Neural cell (in vitro differentiated cells): ENCODE results near the gene CPHXL2. TPM values are rescaled to one million over a fixed set of nuclear protein-coding genes. Genes with fewer than 3 reads are reported as not detected.

Source experiments
- H2AFZ ChIP-seq: fragments of 200-600, 300-800 bp; sonication (generic), shearing (Covaris generic); 2 replicates; pipeline ENCODE4 v1.6.0; 2014; ENCODE audit warnings: low read depth, mild to moderate bottlenecking, antibody characterized with exemption, low read length, moderate library complexity
- H3F3A ChIP-seq: fragments of 200-600 bp; shearing (Covaris generic); 2 replicates; pipeline ENCODE4 v1.6.1; 2016; ENCODE audit warnings: mild to moderate bottlenecking, moderate library complexity, mixed read lengths, antibody characterized with exemption, low read length; ENCODE audit not compliant: insufficient read depth, poor library complexity, severe bottlenecking
- H3K27ac ChIP-seq: fragments of 200-600, 300-800 bp; sonication (generic), shearing (Covaris generic); 2 replicates; pipeline ENCODE4 v1.5.1; 2014; ENCODE audit warnings: mild to moderate bottlenecking, low read length, moderate library complexity
- H3K27me3 ChIP-seq: fragments of 300-800, 200-600 bp; sonication (generic), shearing (Covaris generic); 2 replicates; pipeline ENCODE4 v1.6.0; 2014; ENCODE audit warnings: mild to moderate bottlenecking, low read depth, low read length, moderate library complexity; ENCODE audit not compliant: insufficient read depth
- H3K36me3 ChIP-seq: fragments of 300-800, 200-600 bp; sonication (generic), shearing (Covaris generic); 2 replicates; pipeline ENCODE4 v1.5.1; 2014; ENCODE audit warnings: mild to moderate bottlenecking, antibody characterized with exemption, low read length, moderate library complexity; ENCODE audit not compliant: insufficient read depth
- H3K4me2 ChIP-seq: fragments of 300-800, 200-600 bp; sonication (generic), shearing (Covaris generic); 2 replicates; pipeline ENCODE4 v1.6.0; 2014; ENCODE audit warnings: mild to moderate bottlenecking, low read length
- H3K4me3 ChIP-seq: fragments of 300-800, 200-600 bp; sonication (generic), shearing (Covaris generic); 2 replicates; pipeline ENCODE4 v1.5.1; 2014; ENCODE audit warnings: mild to moderate bottlenecking, low read length, moderate library complexity
- H3K79me2 ChIP-seq: fragments of 200-600 bp; shearing (Covaris generic); replicated peaks from 2 replicates; pipeline ENCODE4 v1.6.0; 2014; ENCODE audit warnings: mild to moderate bottlenecking, low read length, moderate library complexity; ENCODE audit not compliant: insufficient read depth
- H3K9ac ChIP-seq: fragments of 300-800, 200-600 bp; sonication (generic), shearing (Covaris generic); 2 replicates; pipeline ENCODE4 v1.6.1; 2016; ENCODE audit warnings: mild to moderate bottlenecking, low read length, mixed read lengths
- H3K9me2 ChIP-seq: fragments of 200-600 bp; shearing (Covaris generic); 2 replicates; pipeline ENCODE4 v1.6.1; 2016; ENCODE audit warnings: mild to moderate bottlenecking, low read length, mixed read lengths; ENCODE audit not compliant: insufficient read depth
- H3K9me3 ChIP-seq: fragments of 200-600, 300-800 bp; sonication (generic), shearing (Covaris generic); 2 replicates; pipeline ENCODE4 v1.6.1; 2016; ENCODE audit warnings: mild to moderate bottlenecking, mixed run types, low read length, moderate library complexity, mixed read lengths
- H4K20me1 ChIP-seq: fragments of 200-600 bp; shearing (Covaris generic); 2 replicates; pipeline ENCODE4 v1.6.1; 2016; ENCODE audit warnings: mild to moderate bottlenecking, mixed run types; ENCODE audit not compliant: insufficient read depth
- EP300 ChIP-seq: fragments of 450-650 bp; conservative IDR thresholded peaks from 2 replicates; pipeline ENCODE4 v1.6.1; 2014; ENCODE audit warnings: antibody characterized with exemption, mild to moderate bottlenecking, moderate library complexity; ENCODE audit not compliant: poor library complexity, severe bottlenecking
- EZH2 ChIP-seq: fragments of 200-600, 300-800 bp; shearing (Covaris generic), sonication (generic); IDR thresholded peaks from 2 replicates; pipeline ENCODE4 v1.6.1; 2014; ENCODE audit warnings: antibody characterized with exemption, low read length, borderline replicate concordance, mild to moderate bottlenecking; ENCODE audit not compliant: insufficient read depth, poor library complexity, severe bottlenecking
- MXI1 ChIP-seq: fragments of 450-650 bp; conservative IDR thresholded peaks from 2 replicates; pipeline ENCODE4 v1.6.1; 2014; ENCODE audit warnings: antibody characterized with exemption, mild to moderate bottlenecking; ENCODE audit not compliant: poor library complexity, severe bottlenecking
- POLR2AphosphoS5 ChIP-seq: IDR thresholded peaks from 2 replicates; pipeline ENCODE4 v1.6.1; 2012
- RAD21 ChIP-seq: fragments of 450-650 bp; conservative IDR thresholded peaks from 2 replicates; pipeline ENCODE4 v1.6.1; 2014; ENCODE audit warnings: antibody characterized with exemption, mild to moderate bottlenecking, moderate library complexity
- SMC3 ChIP-seq: fragments of 450-650 bp; conservative IDR thresholded peaks from 2 replicates; pipeline ENCODE4 v1.6.1; 2014; ENCODE audit warnings: antibody characterized with exemption, mild to moderate bottlenecking, moderate library complexity; ENCODE audit not compliant: poor library complexity
- TAF1 ChIP-seq: IDR thresholded peaks from 2 replicates; pipeline ENCODE4 v1.6.1; 2012; ENCODE audit warnings: low read depth
- polyA minus RNA-seq: library from RNA; depleted of rRNA, polyadenylated mRNA; stranded (reverse); fragments of >200 nt; gene quantifications from 2 replicates; pipeline ENCODE4 v1.2.3, GENCODE V29; 2014
- polyA plus RNA-seq: library from polyadenylated mRNA; depleted of rRNA; stranded (reverse); fragments of >200 nt; gene quantifications from 2 replicates; pipeline ENCODE4 v1.2.3, GENCODE V29; 2014
- TF ChIP-seq, protein P1 (sequence below): IDR thresholded peaks from 2 replicates; pipeline ENCODE4 v1.6.1; 2012; ENCODE audit warnings: borderline replicate concordance
- TF ChIP-seq, protein P2 (sequence below): fragments of 450-650 bp; IDR thresholded peaks from 2 replicates; pipeline ENCODE4 v1.5.1; 2014; ENCODE audit warnings: antibody characterized with exemption, mild to moderate bottlenecking, moderate library complexity; ENCODE audit not compliant: poor library complexity, severe bottlenecking

CPHXL2 gene
- polyA plus RNA-seq (not detected in 2 replicates), polyA minus RNA-seq (not detected in 2 replicates)

DNA sequence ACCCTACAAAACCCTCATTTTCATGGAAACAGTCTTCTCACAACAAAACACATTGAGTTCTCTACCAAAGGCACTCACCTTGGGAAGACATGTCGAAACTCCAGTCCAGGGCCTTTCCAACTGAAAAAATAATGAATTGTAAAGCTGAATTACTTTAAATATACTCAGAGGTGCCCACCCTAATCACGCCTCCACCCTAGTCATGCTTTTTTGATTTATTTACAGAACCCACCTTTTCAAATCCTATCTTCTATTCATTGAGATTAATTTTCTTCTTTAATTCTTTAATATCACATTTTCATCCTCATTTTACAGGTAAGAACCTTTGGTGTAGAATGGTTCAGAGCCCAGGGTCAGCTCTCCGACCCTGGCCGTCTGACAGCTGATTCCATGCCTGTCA is at the start of gene CPHXL2:
Gene CPHXL2, minus strand, starts transcription at position 101 of the 400 bp plus-strand sequence. Its CDS starts 10 bp downstream, at position 91.
- Histone ChIP-seq H3K27me3 (no peaks in the 10 kb centered on the region), H3K36me3 (no peaks in the 10 kb centered on the region), H3K4me2 (no peak within 1 kb of the TSS), H3K4me3 (no peak within 1 kb of the TSS), H3K27ac (no peak within 1 kb of the TSS), H3K9me2 (no peaks in the 10 kb centered on the region), H2AFZ (no peak within 1 kb of the TSS), H3K9me3 (no peaks in the 10 kb centered on the region), H3K9ac (no peak within 1 kb of the TSS), H3K79me2 (no peaks in the 10 kb centered on the region), H4K20me1 (no peaks in the 10 kb centered on the region), H3F3A (no peaks in the 10 kb centered on the region)
- TF ChIP-seq POLR2AphosphoS5 (no peak), EZH2 (no peak), SMC3 (no peak), RAD21 (no peak), TAF1 (no peak)
- TF ChIP-seq, protein P1, sequence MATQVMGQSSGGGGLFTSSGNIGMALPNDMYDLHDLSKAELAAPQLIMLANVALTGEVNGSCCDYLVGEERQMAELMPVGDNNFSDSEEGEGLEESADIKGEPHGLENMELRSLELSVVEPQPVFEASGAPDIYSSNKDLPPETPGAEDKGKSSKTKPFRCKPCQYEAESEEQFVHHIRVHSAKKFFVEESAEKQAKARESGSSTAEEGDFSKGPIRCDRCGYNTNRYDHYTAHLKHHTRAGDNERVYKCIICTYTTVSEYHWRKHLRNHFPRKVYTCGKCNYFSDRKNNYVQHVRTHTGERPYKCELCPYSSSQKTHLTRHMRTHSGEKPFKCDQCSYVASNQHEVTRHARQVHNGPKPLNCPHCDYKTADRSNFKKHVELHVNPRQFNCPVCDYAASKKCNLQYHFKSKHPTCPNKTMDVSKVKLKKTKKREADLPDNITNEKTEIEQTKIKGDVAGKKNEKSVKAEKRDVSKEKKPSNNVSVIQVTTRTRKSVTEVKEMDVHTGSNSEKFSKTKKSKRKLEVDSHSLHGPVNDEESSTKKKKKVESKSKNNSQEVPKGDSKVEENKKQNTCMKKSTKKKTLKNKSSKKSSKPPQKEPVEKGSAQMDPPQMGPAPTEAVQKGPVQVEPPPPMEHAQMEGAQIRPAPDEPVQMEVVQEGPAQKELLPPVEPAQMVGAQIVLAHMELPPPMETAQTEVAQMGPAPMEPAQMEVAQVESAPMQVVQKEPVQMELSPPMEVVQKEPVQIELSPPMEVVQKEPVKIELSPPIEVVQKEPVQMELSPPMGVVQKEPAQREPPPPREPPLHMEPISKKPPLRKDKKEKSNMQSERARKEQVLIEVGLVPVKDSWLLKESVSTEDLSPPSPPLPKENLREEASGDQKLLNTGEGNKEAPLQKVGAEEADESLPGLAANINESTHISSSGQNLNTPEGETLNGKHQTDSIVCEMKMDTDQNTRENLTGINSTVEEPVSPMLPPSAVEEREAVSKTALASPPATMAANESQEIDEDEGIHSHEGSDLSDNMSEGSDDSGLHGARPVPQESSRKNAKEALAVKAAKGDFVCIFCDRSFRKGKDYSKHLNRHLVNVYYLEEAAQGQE, result no peak
- TF ChIP-seq, protein P2, sequence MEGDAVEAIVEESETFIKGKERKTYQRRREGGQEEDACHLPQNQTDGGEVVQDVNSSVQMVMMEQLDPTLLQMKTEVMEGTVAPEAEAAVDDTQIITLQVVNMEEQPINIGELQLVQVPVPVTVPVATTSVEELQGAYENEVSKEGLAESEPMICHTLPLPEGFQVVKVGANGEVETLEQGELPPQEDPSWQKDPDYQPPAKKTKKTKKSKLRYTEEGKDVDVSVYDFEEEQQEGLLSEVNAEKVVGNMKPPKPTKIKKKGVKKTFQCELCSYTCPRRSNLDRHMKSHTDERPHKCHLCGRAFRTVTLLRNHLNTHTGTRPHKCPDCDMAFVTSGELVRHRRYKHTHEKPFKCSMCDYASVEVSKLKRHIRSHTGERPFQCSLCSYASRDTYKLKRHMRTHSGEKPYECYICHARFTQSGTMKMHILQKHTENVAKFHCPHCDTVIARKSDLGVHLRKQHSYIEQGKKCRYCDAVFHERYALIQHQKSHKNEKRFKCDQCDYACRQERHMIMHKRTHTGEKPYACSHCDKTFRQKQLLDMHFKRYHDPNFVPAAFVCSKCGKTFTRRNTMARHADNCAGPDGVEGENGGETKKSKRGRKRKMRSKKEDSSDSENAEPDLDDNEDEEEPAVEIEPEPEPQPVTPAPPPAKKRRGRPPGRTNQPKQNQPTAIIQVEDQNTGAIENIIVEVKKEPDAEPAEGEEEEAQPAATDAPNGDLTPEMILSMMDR, result no peak

DNA sequence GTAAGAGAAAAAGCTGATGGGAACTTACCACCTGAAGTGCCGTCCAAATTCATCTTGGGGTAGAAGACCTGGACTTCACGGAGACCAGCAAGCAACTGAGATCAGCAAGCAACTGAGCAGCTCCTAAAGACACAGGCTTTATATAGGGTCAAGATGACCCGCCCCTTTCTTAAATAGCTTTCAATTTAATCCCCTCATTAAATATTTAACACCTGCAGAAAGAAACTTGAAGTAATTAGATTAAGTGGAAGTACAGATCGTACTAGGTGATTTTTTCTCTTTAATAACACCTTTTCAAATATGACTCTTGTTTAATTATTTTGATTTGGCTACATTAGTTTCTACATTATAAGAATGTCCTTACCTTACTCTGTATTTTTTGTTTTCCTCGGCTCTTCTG is 49.6 kb upstream of the CPHXL2 start, which contains the start of gene CPHXL:
Gene CPHXL, minus strand, starts transcription at position 101 of the 400 bp plus-strand sequence. Its CDS starts 48 bp downstream, at position 53.
- Histone ChIP-seq H3F3A (no peaks in the 10 kb centered on the region), H4K20me1 (no peaks in the 10 kb centered on the region), H3K9ac (no peak within 1 kb of the TSS), H3K36me3 (no peaks in the 10 kb centered on the region), H3K4me3 (no peak within 1 kb of the TSS), H2AFZ (no peak within 1 kb of the TSS), H3K27ac (no peak within 1 kb of the TSS), H3K27me3 (no peaks in the 10 kb centered on the region), H3K9me2 (no peaks in the 10 kb centered on the region), H3K9me3 (no peaks in the 10 kb centered on the region), H3K79me2 (no peaks in the 10 kb centered on the region), H3K4me2 (no peak within 1 kb of the TSS)
- TF ChIP-seq SMC3, result no peak
- TF ChIP-seq MXI1, result no peak
- TF ChIP-seq, protein P2, result no peak
- TF ChIP-seq EZH2, result no peak
- no peak for TF ChIP-seq RAD21
- TF ChIP-seq POLR2AphosphoS5, result no peak
- TF ChIP-seq TAF1, result no peak
- TF ChIP-seq, protein P1, result no peak
- no peak for TF ChIP-seq EP300
